OCI-LY7 (cell line): ENCODE results near the gene TNS2. TPM values are rescaled to one million over a fixed set of nuclear protein-coding genes. Genes with fewer than 3 reads are reported as not detected.
A peak's percentile ranks its signal among the peaks of the same experiment; 100 is the strongest.

Source experiments
- BruUV-seq: library from RNA; stranded (reverse); fragments of 400-500 nt; replicated peaks from 2 replicates; lab custom pipeline; 2021; lab: Mats Ljungman, UMichigan
- CTCF ChIA-PET: fragments of 300-600 bp; sonication (Branson Sonifier 250); formaldehyde crosslinking; loops from one replicate; lab custom pipeline; 2022; ENCODE audit warnings: antibody characterized with exemption; ENCODE audit not compliant: unreplicated experiment; lab: Charles Lee
- POLR2A ChIA-PET: fragments of 300-600 bp; sonication (Branson Sonifier 250); formaldehyde crosslinking; loops from one replicate; lab custom pipeline; 2022; ENCODE audit warnings: antibody characterized with exemption; lab: Charles Lee
- DNase-seq: peaks from one replicate; pipeline ENCODE4 v3.0.0-alpha.2; 2015; ENCODE audit warnings: low spot score
- H2AFZ ChIP-seq: fragments of 200-600 bp; sonication (generic), shearing (Covaris generic); 2 replicates; pipeline ENCODE4 v1.6.1; 2014; ENCODE audit warnings: mild to moderate bottlenecking, antibody characterized with exemption, low read length, moderate library complexity
- H3K27ac ChIP-seq: fragments of 200-600 bp; sonication (generic); 2 replicates; pipeline ENCODE4 v1.5.1; 2014; ENCODE audit warnings: mixed run types, low read depth, mild to moderate bottlenecking, moderate library complexity, low read length, inconsistent platforms; ENCODE audit not compliant: poor library complexity, severe bottlenecking
- H3K36me3 ChIP-seq: fragments of 200-600 bp; sonication (generic); 2 replicates; pipeline ENCODE4 v1.6.1; 2014; ENCODE audit warnings: mild to moderate bottlenecking, antibody characterized with exemption, low read length, moderate library complexity, mixed read lengths; ENCODE audit not compliant: insufficient read depth
- H3K4me1 ChIP-seq: fragments of 200-600 bp; sonication (generic); 2 replicates; pipeline ENCODE4 v1.5.1; 2014; ENCODE audit warnings: mild to moderate bottlenecking, low read length; ENCODE audit not compliant: insufficient read depth, poor library complexity, severe bottlenecking
- H3K4me2 ChIP-seq: fragments of 200-600 bp; sonication (generic); 2 replicates; pipeline ENCODE4 v1.6.1; 2014; ENCODE audit warnings: mild to moderate bottlenecking, low read length
- H3K4me3 ChIP-seq: fragments of 200-600 bp; sonication (generic); 2 replicates; pipeline ENCODE4 v1.5.1; 2014; ENCODE audit warnings: mild to moderate bottlenecking, low read depth, low read length; ENCODE audit not compliant: poor library complexity, severe bottlenecking
- H3K79me2 ChIP-seq: fragments of 200-600 bp; sonication (generic); 2 replicates; pipeline ENCODE4 v1.6.1; 2016; ENCODE audit warnings: low read depth, mild to moderate bottlenecking, low read length, moderate library complexity, mixed read lengths; ENCODE audit not compliant: insufficient read depth
- H3K9me2 ChIP-seq: fragments of 200-600 bp; sonication (generic); 2 replicates; pipeline ENCODE4 v1.6.1; 2016; ENCODE audit warnings: mild to moderate bottlenecking, low read length, mixed read lengths; ENCODE audit not compliant: insufficient read depth
- H3K9me3 ChIP-seq: fragments of 200-600 bp; sonication (generic); 2 replicates; pipeline ENCODE4 v1.6.1; 2014; ENCODE audit warnings: mild to moderate bottlenecking, mixed run types, low read length, mixed read lengths
- H4K20me1 ChIP-seq: fragments of 200-600 bp; sonication (generic); 2 replicates; pipeline ENCODE4 v1.6.1; 2014; ENCODE audit warnings: mild to moderate bottlenecking, antibody characterized with exemption, low read length, moderate library complexity, mixed read lengths; ENCODE audit not compliant: insufficient read depth
- EZH2phosphoT487 ChIP-seq: fragments of 200-600 bp; sonication (generic); IDR thresholded peaks from 2 replicates; pipeline ENCODE4 v1.6.1; 2018; ENCODE audit warnings: low read depth, borderline replicate concordance, mild to moderate bottlenecking, mixed run types, antibody characterized with exemption, low read length, moderate library complexity, mixed read lengths
- intact Hi-C: fragments of 100-400 bp; cut with micrococcal nuclease; formaldehyde crosslinking; loops from one replicate; pipeline ENCODE4 v1.10.0; 2022; ENCODE audit not compliant: unreplicated experiment
- total RNA-seq, 2 experiments: library from RNA; depleted of rRNA in 1 of 2; stranded (reverse); fragments of >200 nt in 1 of 2; shearing (Covaris generic) in 1 of 2; gene quantifications; 2 replicates each; pipeline ENCODE4 v1.2.3, GENCODE V29; 2014 to 2022
- TF ChIP-seq, protein P1 (sequence below): fragments of 200-600 bp; sonication (generic); conservative IDR thresholded peaks from 2 replicates; pipeline ENCODE4 v1.5.1; 2014; ENCODE audit warnings: mild to moderate bottlenecking, antibody characterized with exemption, low read length, moderate library complexity, mixed read lengths

TNS2 gene
- total RNA-seq, 2 experiments from 2014 or later = 0.25 to 1.6 TPM

DNA sequence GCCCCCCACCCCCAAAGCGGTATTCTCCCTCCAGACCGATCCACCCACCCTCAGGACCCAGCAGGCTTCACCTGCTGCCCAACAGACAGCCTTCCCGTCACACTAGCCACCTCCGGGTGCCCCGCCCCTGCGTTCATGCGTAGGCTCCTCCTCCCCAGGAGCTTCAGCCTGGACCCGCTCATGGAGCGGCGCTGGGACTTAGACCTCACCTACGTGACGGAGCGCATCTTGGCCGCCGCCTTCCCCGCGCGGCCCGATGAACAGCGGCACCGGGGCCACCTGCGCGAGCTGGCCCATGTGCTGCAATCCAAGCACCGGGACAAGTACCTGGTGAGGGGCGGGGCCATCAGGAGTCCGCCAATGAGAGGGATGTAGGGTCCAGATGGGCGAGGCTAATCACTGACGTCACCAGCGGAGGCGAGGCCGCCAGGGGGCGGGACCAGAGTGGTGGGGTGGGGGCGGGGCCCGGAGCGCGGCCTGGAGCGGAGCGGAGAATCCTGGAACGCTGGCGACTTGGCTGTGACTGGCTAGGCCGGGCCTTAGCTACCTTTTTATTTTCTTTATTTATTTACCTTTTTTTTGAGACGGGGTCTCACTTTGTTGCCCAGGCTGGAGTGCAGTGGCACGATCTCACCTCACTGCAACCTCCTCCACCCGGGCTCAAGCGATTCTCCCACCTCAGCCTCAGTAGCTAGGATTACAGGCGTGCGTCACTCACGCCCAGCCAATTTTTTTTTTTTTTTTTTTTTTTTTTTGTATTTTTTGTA is 4.4 kb downstream of the TNS2 start:
- H3K27ac ChIP-seq = no peak overlapping the region
- no TSS peak for BruUV-seq
- intact Hi-C loops = loop anchor here (1.0 kb wide), 1 partner anchor 25 kb away; the partner anchor contains the start of gene SPRYD3
- no peaks in the 10 kb centered on the region for H4K20me1 ChIP-seq
- no peaks in the 10 kb centered on the region for H3K9me2 ChIP-seq
- peak overlapping the region; percentile 81 for H3K4me2 ChIP-seq
- ChIA-PET CTCF (interaction anchor here (0.6 to 1.1 kb wide), 5 partner anchors 12 to 411 kb away, joined by 3 to 6 read pairs (median 5); no protein-coding TSS in a partner anchor), POLR2A (interaction anchor here (0.5 to 2.5 kb wide), 10 partner anchors 12 to 1293 kb away, joined by 3 to 7 read pairs (median 4); partner anchors contain the start of genes IGFBP6, SOAT2 and SPRYD3)
- H3K79me2 ChIP-seq = no peaks in the 10 kb centered on the region
- no peaks in the 10 kb centered on the region for H3K9me3 ChIP-seq
- H3K36me3 ChIP-seq = no peaks in the 10 kb centered on the region
- no peak for TF ChIP-seq EZH2phosphoT487
- TF ChIP-seq, protein P1, sequence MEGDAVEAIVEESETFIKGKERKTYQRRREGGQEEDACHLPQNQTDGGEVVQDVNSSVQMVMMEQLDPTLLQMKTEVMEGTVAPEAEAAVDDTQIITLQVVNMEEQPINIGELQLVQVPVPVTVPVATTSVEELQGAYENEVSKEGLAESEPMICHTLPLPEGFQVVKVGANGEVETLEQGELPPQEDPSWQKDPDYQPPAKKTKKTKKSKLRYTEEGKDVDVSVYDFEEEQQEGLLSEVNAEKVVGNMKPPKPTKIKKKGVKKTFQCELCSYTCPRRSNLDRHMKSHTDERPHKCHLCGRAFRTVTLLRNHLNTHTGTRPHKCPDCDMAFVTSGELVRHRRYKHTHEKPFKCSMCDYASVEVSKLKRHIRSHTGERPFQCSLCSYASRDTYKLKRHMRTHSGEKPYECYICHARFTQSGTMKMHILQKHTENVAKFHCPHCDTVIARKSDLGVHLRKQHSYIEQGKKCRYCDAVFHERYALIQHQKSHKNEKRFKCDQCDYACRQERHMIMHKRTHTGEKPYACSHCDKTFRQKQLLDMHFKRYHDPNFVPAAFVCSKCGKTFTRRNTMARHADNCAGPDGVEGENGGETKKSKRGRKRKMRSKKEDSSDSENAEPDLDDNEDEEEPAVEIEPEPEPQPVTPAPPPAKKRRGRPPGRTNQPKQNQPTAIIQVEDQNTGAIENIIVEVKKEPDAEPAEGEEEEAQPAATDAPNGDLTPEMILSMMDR = no peak
- peak; percentile 93 for DNase-seq
- peaks cover 10% of the 10 kb centered on the region for H3K4me1 ChIP-seq
- peak overlapping the region; percentile 75 for H3K4me3 ChIP-seq
- H2AFZ ChIP-seq = peak overlapping the region; percentile 83

DNA sequence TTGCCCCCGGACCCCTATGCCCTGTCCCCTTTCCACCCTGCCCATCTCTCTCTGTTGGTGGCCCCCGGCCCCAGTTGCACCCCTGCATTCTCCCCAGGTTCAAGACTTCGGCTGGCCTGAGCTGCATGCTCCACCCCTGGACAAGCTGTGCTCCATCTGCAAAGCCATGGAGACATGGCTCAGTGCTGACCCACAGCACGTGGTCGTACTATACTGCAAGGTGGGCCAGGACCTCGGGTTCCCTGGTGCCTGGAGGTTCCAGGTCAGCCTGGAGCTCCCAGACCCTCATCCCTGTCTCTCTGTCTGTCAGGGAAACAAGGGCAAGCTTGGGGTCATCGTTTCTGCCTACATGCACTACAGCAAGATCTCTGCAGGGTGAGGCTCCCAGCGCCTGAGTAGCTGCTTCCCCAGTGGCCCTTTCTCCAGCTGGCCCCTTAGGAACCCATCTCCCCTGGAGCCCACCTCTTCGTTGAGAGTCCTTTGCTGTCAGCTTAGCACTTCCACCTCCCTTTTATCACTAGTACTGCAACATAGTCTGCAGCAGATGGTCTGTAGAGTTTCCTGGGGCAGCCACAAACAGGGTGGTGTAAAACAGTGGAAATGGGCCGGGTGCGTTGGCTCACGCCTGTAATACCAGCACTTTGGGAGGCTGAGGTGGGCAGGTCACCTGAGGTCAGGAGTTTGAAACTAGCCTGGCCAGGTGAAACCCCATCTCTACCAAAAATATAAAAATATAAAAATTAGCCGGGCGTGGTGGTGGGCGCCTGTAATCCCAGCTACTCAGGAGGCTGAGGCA is 5.8 kb downstream of the TNS2 start:
- no peak overlapping the region for H3K4me2 ChIP-seq
- DNase-seq = no peak
- H2AFZ ChIP-seq = no peak overlapping the region
- H3K9me3 ChIP-seq = no peaks in the 10 kb centered on the region
- no peaks in the 10 kb centered on the region for H3K9me2 ChIP-seq
- no peaks in the 10 kb centered on the region for H3K36me3 ChIP-seq
- BruUV-seq = no TSS peak
- no peak overlapping the region for H3K27ac ChIP-seq
- ChIA-PET CTCF (interaction anchor here (0.7 kb wide), 1 partner anchor 38 kb away, joined by 4 read pairs; no protein-coding TSS in a partner anchor), POLR2A (interaction anchor here (1.1 to 2.5 kb wide), 2 partner anchors 24 to 42 kb away, joined by 3 to 6 read pairs; partner anchors contain the start of genes IGFBP6 and SPRYD3)
- H3K79me2 ChIP-seq = no peaks in the 10 kb centered on the region
- H4K20me1 ChIP-seq = no peaks in the 10 kb centered on the region
- intact Hi-C loops = no loop called here
- H3K4me1 ChIP-seq = peaks cover 6% of the 10 kb centered on the region
- TF ChIP-seq, protein P1 = no peak
- TF ChIP-seq EZH2phosphoT487 = no peak
- no peak overlapping the region for H3K4me3 ChIP-seq
